ENCODE data around the gene SMIM41.
A peak's percentile ranks its signal among the peaks of the same experiment; 100 is the strongest.

DNA sequence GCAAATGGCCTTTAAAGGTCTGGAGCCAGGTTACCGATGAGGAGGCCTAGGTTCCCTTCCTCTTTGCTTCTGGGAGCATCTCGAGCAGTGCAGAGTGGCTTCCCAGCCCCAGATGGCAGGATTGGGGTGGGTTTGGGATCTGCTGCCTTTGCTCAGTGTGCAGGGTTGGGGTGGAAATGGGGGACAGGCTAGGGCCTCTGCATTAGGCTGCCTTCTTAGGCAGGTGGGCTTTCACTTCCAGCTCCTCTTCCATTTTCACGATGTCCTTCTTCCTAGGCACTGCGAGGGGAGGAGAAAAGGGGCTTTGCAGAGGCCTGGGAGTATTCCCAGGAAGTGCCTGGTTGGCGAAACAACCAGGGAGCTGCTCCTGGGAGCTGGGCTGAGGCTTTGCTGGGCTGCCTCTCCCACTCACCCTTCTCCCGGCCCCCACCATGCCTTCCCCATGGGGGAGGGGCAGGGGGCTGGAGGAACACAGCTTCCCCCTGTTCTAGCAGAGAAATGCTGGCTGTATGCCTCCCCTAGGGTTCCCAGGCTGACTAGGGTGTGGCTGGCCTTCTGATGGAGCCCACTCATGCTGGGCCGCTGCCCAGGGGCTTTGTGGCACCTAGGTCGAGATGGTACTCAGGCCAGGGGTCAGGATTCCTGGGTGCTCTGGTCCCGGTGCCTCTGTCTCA lies 25.8 kb upstream of the SMIM41 start:
- TF ChIP-seq, protein P1, sequence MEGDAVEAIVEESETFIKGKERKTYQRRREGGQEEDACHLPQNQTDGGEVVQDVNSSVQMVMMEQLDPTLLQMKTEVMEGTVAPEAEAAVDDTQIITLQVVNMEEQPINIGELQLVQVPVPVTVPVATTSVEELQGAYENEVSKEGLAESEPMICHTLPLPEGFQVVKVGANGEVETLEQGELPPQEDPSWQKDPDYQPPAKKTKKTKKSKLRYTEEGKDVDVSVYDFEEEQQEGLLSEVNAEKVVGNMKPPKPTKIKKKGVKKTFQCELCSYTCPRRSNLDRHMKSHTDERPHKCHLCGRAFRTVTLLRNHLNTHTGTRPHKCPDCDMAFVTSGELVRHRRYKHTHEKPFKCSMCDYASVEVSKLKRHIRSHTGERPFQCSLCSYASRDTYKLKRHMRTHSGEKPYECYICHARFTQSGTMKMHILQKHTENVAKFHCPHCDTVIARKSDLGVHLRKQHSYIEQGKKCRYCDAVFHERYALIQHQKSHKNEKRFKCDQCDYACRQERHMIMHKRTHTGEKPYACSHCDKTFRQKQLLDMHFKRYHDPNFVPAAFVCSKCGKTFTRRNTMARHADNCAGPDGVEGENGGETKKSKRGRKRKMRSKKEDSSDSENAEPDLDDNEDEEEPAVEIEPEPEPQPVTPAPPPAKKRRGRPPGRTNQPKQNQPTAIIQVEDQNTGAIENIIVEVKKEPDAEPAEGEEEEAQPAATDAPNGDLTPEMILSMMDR (IDR thresholded peaks at IDR 0.05) = peak in 1 of 6 experiments; percentile 1
- no peak for TF ChIP-seq POLR2A (IDR thresholded peaks at IDR 0.05)
